COLO829 (cell line): ENCODE results near the gene LBP.
A peak's percentile ranks its signal among the peaks of the same experiment; 100 is the strongest.
"Not testable (repeated sequence)": the region's sequence is repeated elsewhere in the genome, so short reads cannot be mapped to it uniquely, and the experiment has no call there.

ENCODE experiments used
- DNase-seq: peaks from one replicate; pipeline ENCODE4 v3.0.0; 2012; ENCODE audit warnings: low spot score

LBP gene

GRCh38 chr20:38320221-38320620, 26.1 kb upstream of the LBP start:
- no peak for DNase-seq

DNA sequence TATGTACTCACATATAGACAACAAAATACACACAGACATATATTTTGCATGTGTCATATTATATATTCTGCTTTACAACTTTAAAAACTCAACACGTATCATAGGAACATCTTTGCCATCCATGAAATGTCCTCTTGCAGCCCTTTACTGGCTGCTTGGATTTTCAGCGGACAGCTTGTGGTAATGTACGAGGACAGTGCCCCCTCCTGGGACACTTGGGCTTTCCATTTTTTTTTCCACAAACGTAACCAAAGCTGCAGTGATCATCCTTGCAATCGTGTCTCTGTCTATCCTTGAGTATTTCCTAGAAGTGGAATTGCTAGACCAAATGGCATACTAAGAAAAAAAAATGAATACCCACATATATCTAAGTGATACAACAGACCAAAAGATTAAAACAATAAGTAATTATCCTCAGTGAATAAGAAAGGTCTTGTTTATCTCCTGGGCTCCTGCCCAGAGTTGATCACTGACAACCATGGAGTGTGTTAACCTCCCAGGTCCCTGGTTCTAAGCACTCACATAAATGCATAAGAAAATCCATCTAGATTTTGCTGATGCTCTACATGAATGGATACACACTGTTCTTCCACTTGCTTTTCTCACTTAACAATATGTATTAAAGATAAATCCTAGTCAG, 24.2 kb upstream of the LBP start:
- peak; percentile 71 for DNase-seq

DNA sequence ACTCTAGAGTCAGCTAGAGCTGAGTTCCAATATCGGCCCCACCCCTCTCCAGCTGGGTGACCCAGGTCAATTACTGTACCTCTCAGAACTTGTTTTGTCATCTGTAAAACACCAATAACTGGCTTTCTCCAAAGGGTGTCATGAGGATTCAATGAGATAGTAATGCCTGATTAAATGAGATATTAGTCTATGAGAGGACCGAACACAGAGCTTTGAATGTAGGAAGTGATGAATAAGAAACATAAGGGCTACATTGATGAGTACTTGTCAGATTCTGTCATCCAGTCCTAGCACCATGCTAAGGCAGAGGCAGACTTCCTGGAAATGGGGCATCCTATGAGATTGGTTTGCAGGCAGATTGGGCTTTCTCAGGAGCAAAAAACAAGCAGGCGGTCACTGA, 22.1 kb upstream of the LBP start:
- no peak for DNase-seq

DNA sequence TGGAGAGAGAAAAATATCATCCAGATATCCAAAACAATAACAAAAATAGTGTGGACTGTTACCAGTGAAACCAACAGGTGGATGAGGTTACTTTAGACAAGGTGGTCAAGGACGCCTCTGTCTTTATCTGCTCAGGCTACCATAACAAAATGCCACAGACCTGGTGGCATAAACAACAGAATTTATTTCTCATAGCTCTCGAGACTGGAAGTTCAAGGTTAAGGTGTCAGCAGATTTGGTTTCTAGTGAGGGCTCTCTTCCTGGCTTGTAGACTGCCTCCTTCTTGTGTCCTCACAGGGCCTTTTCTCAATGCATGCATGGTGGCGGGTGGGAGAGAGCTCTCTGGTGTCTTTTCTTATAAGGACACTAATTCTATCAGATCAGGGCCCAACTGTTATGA, 21.1 kb upstream of the LBP start:
- DNase-seq = no peak

DNA sequence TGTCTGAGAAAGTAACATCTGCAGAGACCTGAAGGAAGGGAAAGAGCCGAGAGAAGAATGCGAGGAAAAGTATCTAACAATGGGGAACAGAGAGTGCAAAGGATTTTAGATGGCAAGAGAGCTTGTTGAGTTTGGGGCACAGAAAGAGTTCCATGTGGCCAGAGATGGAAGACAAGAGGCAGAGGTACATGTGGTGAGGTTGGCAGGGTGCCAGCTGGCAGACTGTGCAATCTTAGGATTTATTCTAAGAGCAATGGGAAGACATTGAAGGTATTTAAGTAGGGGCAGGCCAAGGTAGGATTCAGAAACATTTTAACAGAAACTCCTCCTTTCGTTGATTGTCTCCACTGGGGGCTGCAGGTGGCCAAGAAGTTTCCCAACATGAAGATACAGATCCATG, 20.4 kb upstream of the LBP start:
- no peak for DNase-seq

DNA sequence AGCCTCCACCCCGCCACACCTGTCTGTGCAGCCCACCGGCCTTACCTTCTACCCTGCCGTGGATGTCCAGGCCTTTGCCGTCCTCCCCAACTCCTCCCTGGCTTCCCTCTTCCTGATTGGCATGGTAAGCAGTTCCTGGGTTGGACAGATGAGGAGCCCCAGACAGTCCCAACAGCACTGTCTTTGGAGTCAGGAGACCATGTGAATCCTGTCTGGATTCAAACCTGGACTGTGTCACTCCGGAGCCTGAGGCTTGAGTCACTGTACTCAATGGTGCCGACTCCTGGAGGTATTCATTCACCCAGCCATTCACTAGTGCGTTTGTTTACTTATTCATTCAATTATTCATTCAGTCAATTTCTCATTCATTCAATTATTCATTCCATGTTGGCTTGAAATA, 20.0 kb upstream of the LBP start:
- DNase-seq = no peak

- DNase-seq = no peak
Observed at GRCh38 chr20:38330638-38331037, 15.6 kb upstream of the LBP start.

GRCh38 chr20:38331245-38331644, 15.0 kb upstream of the LBP start:
- DNase-seq = no peak

GRCh38 chr20:38331814-38332213, 14.5 kb upstream of the LBP start:
- DNase-seq = no peak

DNA sequence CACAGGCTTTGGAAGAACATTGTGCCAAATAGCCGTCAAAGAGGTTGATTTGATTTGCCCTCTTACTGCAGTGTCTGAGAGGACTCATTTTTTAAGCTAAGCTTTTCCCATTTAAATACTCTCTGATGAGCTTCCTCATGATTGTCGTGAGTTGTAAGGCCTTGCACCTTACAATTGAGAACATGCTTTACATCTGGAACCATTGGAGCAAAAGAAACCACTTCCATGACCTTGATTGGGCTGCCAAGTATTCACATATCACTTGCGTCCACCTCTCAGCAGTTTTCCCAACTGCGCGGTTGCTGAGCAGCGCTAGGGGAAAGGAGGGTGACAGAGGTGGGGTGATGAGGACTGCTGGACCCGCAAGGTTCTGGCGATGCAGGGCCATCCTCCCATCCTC, 12.3 kb upstream of the LBP start:
- no peak for DNase-seq

DNA sequence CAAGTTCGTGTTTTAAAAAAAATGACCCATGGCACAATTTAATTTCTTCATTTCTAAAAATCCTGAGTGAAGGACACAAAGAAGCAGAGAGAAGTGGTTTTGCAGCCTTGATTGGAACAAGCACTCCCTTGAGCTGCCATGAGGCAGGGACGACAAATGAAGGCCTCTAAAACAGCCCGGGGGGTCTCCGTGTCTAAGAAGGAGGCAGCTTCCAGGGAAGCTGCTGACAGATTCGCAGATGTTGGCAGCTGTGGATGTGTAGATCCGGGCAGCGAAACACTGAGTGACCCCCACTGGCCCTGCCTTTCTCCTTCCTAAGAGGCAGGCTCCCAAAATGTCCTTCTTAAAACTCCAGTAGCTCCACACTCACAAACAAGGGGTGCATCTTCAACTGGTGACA, 9.6 kb upstream of the LBP start:
- no peak for DNase-seq

DNA sequence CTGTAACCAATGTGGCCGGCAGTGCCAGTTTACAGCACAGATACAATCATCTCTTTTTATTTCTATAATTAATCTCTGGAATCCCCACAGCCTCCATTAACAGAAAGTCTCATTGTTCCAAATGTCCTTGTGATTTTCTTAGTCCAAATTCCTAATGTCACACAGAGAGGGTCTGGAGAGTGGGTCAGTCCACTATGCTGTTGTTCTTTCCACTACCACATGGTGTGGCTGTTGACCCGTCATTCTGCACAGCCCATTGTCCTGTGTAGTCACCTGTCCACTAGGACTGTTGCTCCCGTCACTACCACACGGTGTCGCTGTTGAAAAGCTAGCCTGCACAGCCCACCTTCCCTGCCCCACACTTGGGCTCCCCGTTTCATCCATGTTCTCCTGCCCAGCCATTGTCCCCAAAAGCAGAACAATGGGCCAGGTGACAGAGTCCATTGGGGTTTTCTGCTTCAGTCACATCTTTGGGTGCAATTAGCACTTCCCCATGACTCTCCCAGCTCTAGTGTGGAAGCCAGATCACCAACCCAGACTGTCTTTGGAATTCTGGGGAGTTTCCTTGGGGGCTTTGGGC, 8.6 kb upstream of the LBP start:
- DNase-seq = peak; percentile 74

DNA sequence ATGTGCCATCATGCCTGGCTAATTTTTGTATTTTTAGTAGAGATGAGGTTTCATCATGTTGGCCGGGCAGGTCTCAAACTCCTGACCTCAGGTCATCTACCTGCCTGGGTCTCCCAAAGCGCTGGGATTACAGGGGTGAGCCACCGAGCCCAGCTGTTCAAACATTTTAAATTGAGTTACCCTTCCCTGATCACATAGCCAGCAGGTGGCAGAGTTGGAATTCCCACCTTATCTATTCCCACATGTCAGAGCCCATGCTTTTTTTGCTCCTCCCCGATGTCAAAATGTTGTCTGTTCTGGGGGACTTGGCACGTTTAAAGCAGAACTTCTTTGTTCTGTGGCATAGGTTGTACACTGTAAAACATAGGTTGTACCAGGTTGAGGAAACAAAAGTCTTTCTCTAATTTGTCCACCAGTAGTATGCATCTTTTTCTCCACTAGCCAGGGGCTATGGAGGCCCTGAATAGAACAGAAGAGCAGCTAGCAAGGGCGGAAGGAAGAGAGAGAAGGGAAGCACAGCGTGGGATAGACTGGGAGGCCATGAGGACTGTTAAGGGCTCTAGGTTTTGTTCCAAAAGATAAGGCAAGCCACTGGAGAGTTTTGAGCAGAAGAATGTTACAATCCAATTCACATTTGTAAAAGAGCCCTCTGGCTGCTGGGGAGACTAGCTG, 7.3 kb upstream of the LBP start:
- no peak for DNase-seq

DNA sequence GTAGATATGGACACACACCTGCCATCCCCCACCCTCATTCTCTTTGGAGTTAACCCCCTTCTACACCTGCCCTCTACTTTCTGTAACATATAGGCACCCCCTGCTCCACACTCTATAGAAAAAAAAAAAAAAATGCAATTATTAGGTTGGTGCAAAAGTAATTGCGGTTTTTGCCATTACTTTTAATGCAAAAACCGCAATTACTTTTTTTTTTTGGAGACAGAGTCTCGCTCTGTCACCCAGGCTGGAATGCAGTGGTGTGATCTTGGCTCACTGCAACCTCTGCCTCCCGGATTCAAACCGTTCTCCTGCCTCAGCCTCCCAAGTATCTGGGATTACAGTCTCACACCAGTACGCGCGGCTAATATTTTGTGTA, 6.8 kb upstream of the LBP start:
- DNase-seq = not testable (repeated sequence)

- DNase-seq = no peak
Observed at GRCh38 chr20:38339997-38340396, 6.3 kb upstream of the LBP start.

DNA sequence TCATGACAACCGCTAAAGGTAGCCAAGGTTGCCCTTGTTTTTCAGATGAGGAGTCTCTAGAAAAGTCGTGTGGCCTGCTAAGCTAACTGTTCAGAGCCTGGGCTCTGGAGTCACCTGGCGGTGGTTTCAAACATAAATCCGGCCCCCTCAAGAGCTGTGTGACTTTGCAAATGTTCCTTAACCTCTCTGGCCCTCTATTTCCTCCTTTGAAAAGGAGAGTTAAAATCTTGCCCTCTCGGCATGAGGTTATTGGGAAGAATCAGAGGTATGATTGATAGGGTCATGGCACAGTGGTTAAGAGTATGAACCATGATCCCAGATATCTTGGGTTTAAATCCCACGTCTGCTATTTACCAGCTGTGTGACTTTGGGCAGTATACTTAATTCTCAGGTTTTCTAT, 5.6 kb upstream of the LBP start:
- no peak for DNase-seq

DNA sequence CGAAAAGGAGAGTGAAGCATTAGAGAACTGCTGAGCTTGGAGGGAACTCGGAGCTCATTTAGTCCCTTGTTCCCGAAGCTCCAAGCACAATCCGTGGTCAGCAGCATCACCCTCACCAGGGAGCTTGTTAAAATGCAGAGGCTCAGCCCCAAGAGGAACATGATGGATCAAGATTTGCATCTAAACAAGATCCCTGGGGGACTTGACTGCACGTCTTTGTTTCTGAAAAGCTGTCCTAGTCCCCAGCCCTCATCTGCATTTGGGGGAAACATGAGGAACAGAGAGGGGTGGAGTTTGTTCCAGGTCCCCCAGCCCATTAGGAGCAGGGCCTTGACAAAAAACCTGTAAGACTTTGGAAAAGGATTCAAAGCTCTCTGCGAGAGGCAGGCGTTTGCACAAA, 4.1 kb upstream of the LBP start:
- no peak for DNase-seq

DNA sequence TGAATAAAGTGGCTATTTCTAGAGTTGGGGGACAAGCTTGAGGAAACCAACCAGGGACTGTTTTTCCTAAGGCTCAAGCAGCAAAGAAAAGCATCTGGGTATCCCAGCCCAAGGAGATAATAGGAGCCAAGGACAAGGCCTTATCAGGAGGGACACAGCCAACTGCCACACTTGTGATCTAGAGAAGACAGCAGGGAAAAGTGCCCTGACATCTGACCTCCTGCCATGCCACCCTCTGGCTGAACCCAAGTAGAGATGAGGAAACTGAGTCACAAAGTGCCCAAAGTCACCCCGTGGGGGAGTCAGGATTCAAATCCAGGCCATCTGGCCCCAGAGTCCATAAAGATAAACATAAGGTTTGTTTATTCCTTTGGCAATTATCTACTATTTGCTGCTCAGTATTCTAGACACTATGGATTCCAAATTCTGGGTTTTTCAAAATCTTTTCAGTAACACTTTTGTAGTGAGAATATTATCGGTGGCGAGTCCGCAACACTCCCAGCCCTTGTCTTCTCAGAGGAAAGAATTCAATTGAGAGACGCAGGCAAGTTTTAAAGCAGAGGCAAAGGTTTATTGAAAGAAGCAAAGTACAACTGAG, 3.5 kb upstream of the LBP start:
- no peak for DNase-seq

DNA sequence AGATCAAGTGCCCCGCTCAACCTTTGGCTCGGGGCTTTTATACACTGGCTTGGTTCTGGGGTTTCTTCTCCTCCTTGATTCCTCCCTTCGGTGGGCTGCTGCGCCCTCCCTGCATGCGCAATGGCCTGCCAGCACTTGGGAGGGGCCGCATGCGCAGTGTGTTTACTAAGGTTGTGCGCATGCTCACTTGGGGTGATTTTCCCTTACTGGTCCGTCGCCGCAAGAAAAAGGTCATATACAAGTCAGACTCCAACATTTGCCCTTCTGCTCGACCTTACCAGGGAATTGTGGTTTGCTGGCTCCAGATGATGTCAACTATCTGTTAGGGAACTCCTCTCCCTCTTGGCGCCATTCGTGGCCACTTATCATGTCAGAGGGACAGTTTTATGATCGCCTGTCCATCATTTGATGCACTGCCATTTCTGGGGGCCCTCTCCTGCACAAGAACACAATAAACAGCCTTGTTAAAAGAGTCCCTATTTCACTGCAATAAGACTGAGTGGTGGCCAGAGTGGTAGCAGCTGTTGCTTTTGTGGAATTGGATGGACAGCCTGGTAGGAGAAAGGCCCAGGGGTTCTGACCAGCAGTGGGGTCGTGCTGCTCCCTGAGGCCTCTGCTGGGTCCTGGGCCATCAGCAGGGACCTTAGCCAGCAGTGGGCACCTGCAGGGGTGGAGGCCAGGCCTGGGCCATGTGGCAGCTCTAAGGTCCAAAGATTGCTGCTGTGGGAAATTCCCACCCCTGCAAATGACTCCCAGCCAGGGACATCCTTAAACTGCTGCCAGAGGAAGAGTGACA, 2.8 kb upstream of the LBP start:
- no peak for DNase-seq

GRCh38 chr20:38344107-38344701, 2.1 kb upstream of the LBP start:
- no peak for DNase-seq

- no peak for DNase-seq
Observed at GRCh38 chr20:38345643-38346042, 639 bp upstream of the LBP start.

DNA sequence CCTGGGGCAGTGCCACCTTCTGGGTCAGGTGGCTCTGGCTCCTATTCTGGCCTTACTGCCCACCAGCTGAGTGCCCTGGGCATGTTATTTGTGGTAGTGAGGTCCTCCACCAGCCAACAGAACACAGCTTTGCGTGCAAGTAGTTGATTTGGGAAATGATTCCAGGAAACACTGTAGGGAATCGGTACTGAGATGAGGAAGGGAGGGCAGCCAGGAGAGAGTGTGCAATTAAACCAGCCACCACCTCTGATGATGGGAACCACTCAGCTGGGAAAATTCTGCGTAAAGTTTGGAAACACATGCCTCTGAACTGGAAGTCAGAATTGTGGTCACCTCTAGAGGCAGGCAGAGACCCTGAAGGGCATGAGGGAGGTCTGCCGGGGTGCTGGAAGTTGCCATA, 459 bp downstream of the LBP start:
- DNase-seq = no peak
